Choroid plexus epithelial cell (primary cell): ENCODE measurements around the gene MCC.

ENCODE experiments used
- DNase-seq: peaks from one replicate; pipeline ENCODE4 v3.0.0-alpha.2; 2010; ENCODE audit warnings: low read depth
- H3K4me3 ChIP-seq: 2 replicates; pipeline ENCODE4 v1.5.1; 2011; ENCODE audit warnings: low read depth, mild to moderate bottlenecking, control low read depth, low read length, moderate library complexity
- CTCF ChIP-seq: conservative IDR thresholded peaks from 2 replicates; pipeline ENCODE4 v1.5.1; 2011; ENCODE audit warnings: low read depth, mild to moderate bottlenecking, control low read depth, inconsistent platforms, low read length, moderate library complexity

Gene MCC

GRCh38 chr5:113182658-113183344 lies 305.5 kb downstream of the MCC start:
- no peak overlapping the region for H3K4me3 ChIP-seq
- DNase-seq: no peak
- TF ChIP-seq CTCF: no peak

GRCh38 chr5:113181853-113182490 lies 306.3 kb downstream of the MCC start:
- H3K4me3 ChIP-seq: no peak overlapping the region
- TF ChIP-seq CTCF: no peak
- DNase-seq: no peak

GRCh38 chr5:113181409-113181808 lies 306.8 kb downstream of the MCC start:
- DNase-seq: no peak
- no peak overlapping the region for H3K4me3 ChIP-seq
- TF ChIP-seq CTCF: no peak

- no peak for DNase-seq
- no peak for TF ChIP-seq CTCF
- H3K4me3 ChIP-seq: no peak overlapping the region
Observed at GRCh38 chr5:113179156-113179555, 309.1 kb downstream of the MCC start.

- TF ChIP-seq CTCF: no peak
- no peak overlapping the region for H3K4me3 ChIP-seq
- DNase-seq: no peak
Observed at GRCh38 chr5:113178073-113178779, 310.0 kb downstream of the MCC start.

GRCh38 chr5:113177225-113177624 lies 311.0 kb downstream of the MCC start:
- TF ChIP-seq CTCF: no peak
- no peak overlapping the region for H3K4me3 ChIP-seq
- DNase-seq: no peak
